ENCODE measurements around the gene PAGE2B. TPM values are rescaled to one million over a fixed set of nuclear protein-coding genes. Genes with fewer than 3 reads are reported as not detected.

PAGE2B gene
- total RNA-seq, 4 donors from 2014 or later = not detected

- TF ChIP-seq CTCF (IDR thresholded peaks at IDR 0.05; ENCODE audit: low read depth) = no peak
These were observed 23.9 kb downstream of the PAGE2B start for GRCh38 chrX:55098691-55099090.

- no peak for TF ChIP-seq CTCF (IDR thresholded peaks at IDR 0.05; ENCODE audit: low read depth)
These were observed 24.3 kb downstream of the PAGE2B start for GRCh38 chrX:55099162-55099561.

GRCh38 chrX:55102754-55103153 is 27.9 kb downstream of the PAGE2B start:
- TF ChIP-seq CTCF (IDR thresholded peaks at IDR 0.05; ENCODE audit: low read depth) = no peak

- TF ChIP-seq CTCF (IDR thresholded peaks at IDR 0.05; ENCODE audit: low read depth) = no peak
These were observed 32.4 kb downstream of the PAGE2B start for GRCh38 chrX:55107262-55107661.

- TF ChIP-seq CTCF (IDR thresholded peaks at IDR 0.05; ENCODE audit: low read depth) = no peak
These were observed 33.1 kb downstream of the PAGE2B start for GRCh38 chrX:55107911-55108310.

GRCh38 chrX:55109306-55109705 is 34.5 kb downstream of the PAGE2B start:
- TF ChIP-seq CTCF (IDR thresholded peaks at IDR 0.05; ENCODE audit: low read depth) = no peak

GRCh38 chrX:55111578-55112254 is 36.9 kb downstream of the PAGE2B start:
- no peak for TF ChIP-seq CTCF (IDR thresholded peaks at IDR 0.05; ENCODE audit: low read depth)

Data from subcutaneous adipose tissue (tissue), 4 donors.